ENCODE data around the gene ACACA. TPM values are rescaled to one million over a fixed set of nuclear protein-coding genes. Genes with fewer than 3 reads are reported as not detected.

The ACACA gene
- 48.3 and 51.1 TPM in 2 replicates for total RNA-seq

DNA sequence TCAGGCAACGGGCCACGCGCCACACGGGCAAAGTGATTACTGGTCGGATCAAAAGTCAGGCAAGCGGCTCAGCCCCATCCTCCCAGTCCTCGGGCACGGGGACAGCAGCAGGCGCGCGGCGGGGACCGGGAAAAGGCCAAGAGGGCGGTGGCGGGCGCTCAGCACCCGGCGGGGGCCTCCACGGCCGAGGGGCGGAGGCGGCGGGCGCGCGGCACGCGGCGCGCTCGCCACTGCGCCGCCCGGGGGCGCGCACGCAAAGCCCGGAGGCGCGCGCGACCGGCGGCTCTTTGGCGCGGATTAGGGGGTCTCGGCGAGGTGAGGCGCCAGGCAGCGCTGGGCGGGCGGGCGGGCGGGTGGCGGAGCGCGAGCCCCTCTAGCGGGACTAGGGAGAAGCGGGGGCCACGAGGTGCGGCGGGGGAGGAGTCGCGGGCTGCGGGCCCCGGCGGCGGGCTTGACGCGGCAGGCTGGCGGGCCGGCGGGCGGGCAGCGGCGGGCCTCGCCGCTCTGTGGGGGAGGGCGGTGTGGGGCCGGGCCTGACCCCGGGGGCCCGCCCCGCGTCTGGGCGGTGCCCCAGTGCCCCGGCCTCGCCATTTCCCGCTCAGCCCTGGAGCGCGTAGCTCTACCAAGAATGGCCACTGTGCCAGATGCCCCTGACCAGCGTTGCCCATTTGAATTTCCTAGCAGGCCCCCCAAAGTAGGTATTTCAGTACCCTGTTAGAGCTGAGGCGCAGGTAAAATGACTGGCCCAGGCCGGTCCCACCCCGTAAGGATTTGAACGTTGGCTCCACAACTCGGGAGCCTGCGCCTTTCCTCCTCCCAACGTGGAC, at the start of gene ACACA, which contains the start of gene TADA2A:
Gene ACACA (minus strand): TSS at position 202 of the 827 bp plus-strand sequence. CDS start 537 bp downstream, outside the sequence.
Gene TADA2A (plus strand): TSS at position 252 of the 827 bp plus-strand sequence. CDS start 4,480 bp downstream, outside the sequence.

DNA sequence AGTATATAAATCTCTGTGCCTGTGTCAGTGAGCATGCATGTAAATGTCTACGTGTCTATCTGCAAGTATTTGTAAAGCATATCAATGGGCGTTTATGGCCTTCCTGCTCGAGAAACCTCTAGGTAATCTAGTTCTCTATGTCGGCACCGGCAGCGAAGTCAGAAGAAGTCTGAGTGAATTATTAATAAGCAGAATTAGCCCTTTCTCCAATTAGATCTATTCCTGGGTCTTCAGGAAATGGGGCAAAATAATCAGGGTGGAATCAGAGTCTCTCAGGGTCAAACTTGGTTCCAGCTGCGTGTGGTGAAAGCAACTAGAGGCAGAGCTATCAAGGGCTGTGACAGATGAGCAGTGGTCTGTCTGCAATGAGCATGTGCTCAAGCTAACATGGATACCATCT, 30.9 kb downstream of the ACACA start, which contains the start of gene C17orf78:
Gene C17orf78 (plus strand): TSS at position 280 of the 400 bp plus-strand sequence. CDS start 108 bp downstream, at position 388.

Other genes with a start within 250 kb of the ACACA start
- gene C17orf78, start 30.9 kb downstream of the ACACA start, total RNA-seq, result not detected in 2 replicates
- 4.1 and 12.0 TPM in 2 replicates for gene TADA2A, start 50 bp upstream of the ACACA start, total RNA-seq
- 53.9 and 60.4 TPM in 2 replicates for gene DUSP14, start 83.1 kb upstream of the ACACA start, total RNA-seq
- 8.9 and 11.7 TPM in 2 replicates for gene SYNRG, start 202.6 kb upstream of the ACACA start, total RNA-seq
- gene DDX52, start 236.6 kb upstream of the ACACA start, total RNA-seq, result 27.8 and 30.8 TPM in 2 replicates